ENCODE results near the gene CCNG1.

DNA sequence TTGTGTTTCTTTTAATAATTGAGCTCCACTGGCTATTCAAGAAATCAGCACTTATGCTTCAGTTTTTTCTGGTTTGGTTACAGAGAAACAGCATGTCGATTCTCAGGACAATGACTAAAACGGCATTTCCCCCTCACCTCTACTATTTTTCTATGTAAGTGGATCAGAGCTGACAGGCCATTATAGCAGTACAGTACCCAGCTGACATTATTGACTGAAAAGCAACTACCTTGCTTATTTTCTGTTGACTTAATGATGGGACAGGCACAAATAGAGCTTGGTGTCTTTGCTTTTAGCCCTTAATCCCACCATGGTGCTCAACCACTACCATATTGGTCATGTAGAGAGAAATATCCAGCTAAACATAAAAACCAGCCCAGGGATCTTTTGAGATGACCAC is 35.4 kb upstream of the CCNG1 start:
- TF ChIP-seq, protein P1, sequence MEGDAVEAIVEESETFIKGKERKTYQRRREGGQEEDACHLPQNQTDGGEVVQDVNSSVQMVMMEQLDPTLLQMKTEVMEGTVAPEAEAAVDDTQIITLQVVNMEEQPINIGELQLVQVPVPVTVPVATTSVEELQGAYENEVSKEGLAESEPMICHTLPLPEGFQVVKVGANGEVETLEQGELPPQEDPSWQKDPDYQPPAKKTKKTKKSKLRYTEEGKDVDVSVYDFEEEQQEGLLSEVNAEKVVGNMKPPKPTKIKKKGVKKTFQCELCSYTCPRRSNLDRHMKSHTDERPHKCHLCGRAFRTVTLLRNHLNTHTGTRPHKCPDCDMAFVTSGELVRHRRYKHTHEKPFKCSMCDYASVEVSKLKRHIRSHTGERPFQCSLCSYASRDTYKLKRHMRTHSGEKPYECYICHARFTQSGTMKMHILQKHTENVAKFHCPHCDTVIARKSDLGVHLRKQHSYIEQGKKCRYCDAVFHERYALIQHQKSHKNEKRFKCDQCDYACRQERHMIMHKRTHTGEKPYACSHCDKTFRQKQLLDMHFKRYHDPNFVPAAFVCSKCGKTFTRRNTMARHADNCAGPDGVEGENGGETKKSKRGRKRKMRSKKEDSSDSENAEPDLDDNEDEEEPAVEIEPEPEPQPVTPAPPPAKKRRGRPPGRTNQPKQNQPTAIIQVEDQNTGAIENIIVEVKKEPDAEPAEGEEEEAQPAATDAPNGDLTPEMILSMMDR (IDR thresholded peaks at IDR 0.05), result no peak
- TF ChIP-seq POLR2AphosphoS5 (IDR thresholded peaks at IDR 0.05; ENCODE audit: insufficient read depth in 1 of 2, low read depth in 1 of 2) (no peak), POLR2A (IDR thresholded peaks at IDR 0.05) (no peak)
